HEK293T (cell line): ENCODE data around the gene NEMF.

Source experiments
- ELF4 ChIP-seq: fragments of 450-650 bp; IDR thresholded peaks from 2 replicates; pipeline ENCODE4 v1.6.1; 2017; ENCODE audit warnings: antibody characterized with exemption
- FOXK2 ChIP-seq: fragments of 450-650 bp; IDR thresholded peaks from 2 replicates; pipeline ENCODE4 v1.6.1; 2016; ENCODE audit warnings: mild to moderate bottlenecking
- FOXM1 ChIP-seq: fragments of 450-650 bp; IDR thresholded peaks from 2 replicates; pipeline ENCODE4 v1.6.1; 2017; ENCODE audit warnings: mild to moderate bottlenecking, borderline replicate concordance
- HDGF ChIP-seq: fragments of 450-650 bp; IDR thresholded peaks from 2 replicates; pipeline ENCODE4 v1.6.1; 2017; ENCODE audit warnings: antibody characterized with exemption, borderline replicate concordance
- PKNOX1 ChIP-seq: fragments of 450-650 bp; IDR thresholded peaks from 2 replicates; pipeline ENCODE4 v1.6.1; 2016
- SP1 ChIP-seq: fragments of 450-650 bp; IDR thresholded peaks from 2 replicates; pipeline ENCODE4 v1.6.1; 2017
- ZNF384 ChIP-seq: fragments of 450-650 bp; IDR thresholded peaks from 2 replicates; pipeline ENCODE4 v1.6.1; 2016

DNA sequence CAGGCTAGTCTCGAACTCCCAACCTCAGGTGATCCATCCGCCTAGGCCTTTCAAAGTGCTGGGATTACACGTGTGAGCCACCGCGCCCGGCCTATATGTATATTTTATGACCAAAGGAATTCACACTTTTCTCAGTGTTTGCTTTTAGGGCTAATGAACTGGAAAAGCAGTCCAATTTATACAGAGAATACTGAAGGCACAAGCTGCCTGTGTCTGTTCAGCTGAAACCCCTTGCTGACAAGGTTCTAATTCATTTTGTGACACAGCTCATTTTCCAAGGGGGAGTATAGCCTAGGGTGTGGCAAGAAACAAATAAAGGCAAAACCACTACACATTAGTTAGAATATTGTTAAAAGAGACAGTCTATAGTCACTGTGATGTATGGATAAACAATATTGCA is 18.3 kb upstream of the NEMF start:
- no peak for TF ChIP-seq FOXM1
- TF ChIP-seq SP1 = no peak
- no peak for TF ChIP-seq ZNF384
- no peak for TF ChIP-seq ELF4
- no peak for TF ChIP-seq HDGF
- TF ChIP-seq FOXK2 = no peak
- no peak for TF ChIP-seq PKNOX1
